ENCODE data around the gene PSMA8. TPM values are rescaled to one million over a fixed set of nuclear protein-coding genes. Genes with fewer than 3 reads are reported as not detected.

The PSMA8 gene
- total RNA-seq: not detected in 2 replicates

GRCh38 chr18:26133652-26134051 is at the start of gene PSMA8:
PSMA8 (plus strand) TSS chr18:26133869; CDS start chr18:26133966, 97 bp downstream.

GRCh38 chr18:26090130-26091046 is 43.3 kb upstream of the PSMA8 start, which contains the start of gene SS18:
SS18 (minus strand) TSS chr18:26090613; CDS start chr18:26090569, 44 bp downstream.

GRCh38 chr18:26226229-26227050 is 92.8 kb downstream of the PSMA8 start, which contains the start of gene TAF4B:
TAF4B (plus strand) TSS chr18:26226445; CDS start chr18:26226934, 489 bp downstream.

Other genes starting within 250 kb of the PSMA8 start
- 113 and 161 TPM in 2 replicates for gene SS18, start 43.3 kb upstream of the PSMA8 start, total RNA-seq
- 6.8 and 11.6 TPM in 2 replicates for gene TAF4B, start 92.6 kb downstream of the PSMA8 start, total RNA-seq